HG03439 (cell line): Measurements from ENCODE around the gene SFXN4.
"Not testable (repeated sequence)": the region's sequence is repeated elsewhere in the genome, so short reads cannot be mapped to it uniquely, and the experiment has no call there.

ENCODE experiments used
- ATAC-seq: cut with Tn5 transposase; IDR thresholded peaks from one replicate; pipeline ENCODE4 v1.9.1; 2021; ENCODE audit warnings: mild to moderate bottlenecking, moderate library complexity; ENCODE audit not compliant: unreplicated experiment

Gene SFXN4

DNA sequence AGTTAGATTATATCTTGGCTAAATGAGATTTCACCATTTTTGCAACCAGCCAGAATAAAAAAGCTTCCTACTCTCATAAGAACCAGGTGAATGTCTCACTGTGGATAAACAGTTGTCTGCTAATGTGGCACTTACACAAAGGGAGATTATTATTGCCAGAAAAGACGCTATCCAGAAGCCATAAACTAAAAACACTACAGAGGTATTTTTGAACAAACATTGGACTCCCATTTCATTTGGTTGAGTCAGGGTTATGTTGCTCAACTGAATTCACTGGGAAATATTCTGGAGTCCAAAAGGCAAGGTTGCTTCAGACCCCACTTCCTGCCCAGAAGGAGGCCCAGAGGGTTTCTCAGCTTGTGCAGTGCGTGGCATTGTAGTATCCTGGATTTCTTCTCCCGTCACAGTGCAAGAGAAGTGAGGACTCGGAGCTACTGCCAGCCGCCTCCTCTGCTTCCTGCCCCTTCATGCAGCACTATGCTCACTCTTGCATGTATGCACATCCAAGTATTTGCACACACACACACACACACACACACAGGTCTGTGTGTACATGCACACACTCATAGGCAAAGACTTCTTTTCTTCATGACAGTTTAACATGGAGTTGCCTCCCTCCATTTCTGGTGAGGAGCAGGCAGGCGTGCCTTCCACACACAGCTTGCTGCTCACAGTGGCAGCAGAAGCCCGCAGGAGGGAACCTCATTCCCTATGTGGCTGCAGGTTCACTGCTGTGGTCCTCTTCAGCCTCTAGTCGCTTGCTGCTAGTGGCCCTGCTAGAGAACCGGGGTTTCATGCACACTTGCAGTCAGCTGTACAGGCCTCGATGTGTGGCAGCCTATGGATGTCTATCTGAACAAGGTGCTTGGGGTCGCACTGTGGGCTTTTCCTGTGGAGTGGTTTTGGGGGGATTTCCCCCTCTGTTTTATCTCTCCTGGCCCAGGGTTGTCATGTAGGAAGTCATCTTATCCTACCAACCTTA is 51.5 kb downstream of the SFXN4 start:
- ATAC-seq = no peak

DNA sequence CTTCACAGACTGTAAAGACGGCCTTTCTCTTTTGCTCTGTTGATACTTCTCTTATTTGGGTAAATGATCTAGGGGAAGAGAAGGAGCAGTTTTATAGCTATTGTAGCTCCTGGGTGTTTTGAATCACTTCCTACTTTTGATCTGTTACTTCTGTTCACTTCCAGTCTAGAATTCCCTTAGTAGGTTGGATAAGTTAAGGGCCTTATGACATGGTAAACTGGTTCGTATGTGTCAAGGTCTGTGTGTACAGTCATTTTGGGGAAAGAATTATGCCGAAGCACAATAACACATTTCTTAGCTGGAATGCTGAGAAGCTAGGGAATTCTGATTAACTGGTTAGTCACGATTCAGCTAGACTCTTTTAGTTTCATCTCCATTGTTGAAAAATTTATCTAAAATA is 53.5 kb downstream of the SFXN4 start:
- ATAC-seq = no peak

- not testable (repeated sequence) for ATAC-seq
Measured at GRCh38 chr10:119107771-119108170, 57.7 kb downstream of the SFXN4 start.

- not testable (repeated sequence) for ATAC-seq
Measured at GRCh38 chr10:119107106-119107505, 58.4 kb downstream of the SFXN4 start.

GRCh38 chr10:119105899-119106298 is 59.6 kb downstream of the SFXN4 start:
- ATAC-seq = not testable (repeated sequence)

DNA sequence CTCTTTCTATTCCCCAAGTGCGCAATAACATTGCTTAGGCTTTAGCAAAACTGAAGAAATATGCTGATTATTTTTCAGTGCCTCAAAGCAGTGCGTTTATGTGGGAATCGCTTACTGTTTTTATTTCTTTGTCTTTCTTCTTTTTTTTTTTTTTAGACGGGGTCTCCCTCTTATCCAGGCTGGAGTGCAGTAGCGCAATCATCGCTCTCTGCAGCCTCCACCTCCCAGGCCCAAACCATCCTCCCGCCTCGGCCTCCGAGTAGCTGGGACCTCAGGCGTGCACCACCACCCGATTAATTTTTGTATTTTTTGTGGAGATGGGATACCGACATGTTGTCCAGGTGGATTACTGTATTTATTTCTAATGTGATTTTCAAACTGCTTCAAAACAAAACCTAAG is 60.4 kb downstream of the SFXN4 start:
- no peak for ATAC-seq

DNA sequence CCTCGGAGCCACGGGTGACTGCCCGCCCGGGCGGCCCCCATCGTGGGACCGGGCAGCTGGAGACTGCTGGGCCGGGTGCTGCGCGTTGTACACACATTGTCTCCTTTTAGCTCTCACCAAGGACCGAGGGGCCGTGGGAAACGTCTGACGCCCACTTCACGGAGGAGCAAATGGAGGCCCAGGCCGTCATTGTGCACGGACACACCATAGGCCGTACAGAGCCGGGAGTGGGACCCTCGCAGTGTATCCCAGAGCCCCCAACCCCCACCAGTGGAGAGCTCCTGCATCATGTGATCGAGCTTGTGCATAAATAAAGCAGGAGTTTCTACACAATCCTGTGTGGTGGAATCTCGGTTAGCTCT is 60.9 kb downstream of the SFXN4 start:
- no peak for ATAC-seq

GRCh38 chr10:119103903-119104653 is 61.4 kb downstream of the SFXN4 start, which contains the start of gene DENND10:
Gene DENND10, plus strand, starts transcription at chr10:119104113. Its CDS starts 30 bp downstream, at chr10:119104143.
- ATAC-seq = peak; percentile 73

GRCh38 chr10:119103241-119103902 is 62.1 kb downstream of the SFXN4 start:
- no peak for ATAC-seq

DNA sequence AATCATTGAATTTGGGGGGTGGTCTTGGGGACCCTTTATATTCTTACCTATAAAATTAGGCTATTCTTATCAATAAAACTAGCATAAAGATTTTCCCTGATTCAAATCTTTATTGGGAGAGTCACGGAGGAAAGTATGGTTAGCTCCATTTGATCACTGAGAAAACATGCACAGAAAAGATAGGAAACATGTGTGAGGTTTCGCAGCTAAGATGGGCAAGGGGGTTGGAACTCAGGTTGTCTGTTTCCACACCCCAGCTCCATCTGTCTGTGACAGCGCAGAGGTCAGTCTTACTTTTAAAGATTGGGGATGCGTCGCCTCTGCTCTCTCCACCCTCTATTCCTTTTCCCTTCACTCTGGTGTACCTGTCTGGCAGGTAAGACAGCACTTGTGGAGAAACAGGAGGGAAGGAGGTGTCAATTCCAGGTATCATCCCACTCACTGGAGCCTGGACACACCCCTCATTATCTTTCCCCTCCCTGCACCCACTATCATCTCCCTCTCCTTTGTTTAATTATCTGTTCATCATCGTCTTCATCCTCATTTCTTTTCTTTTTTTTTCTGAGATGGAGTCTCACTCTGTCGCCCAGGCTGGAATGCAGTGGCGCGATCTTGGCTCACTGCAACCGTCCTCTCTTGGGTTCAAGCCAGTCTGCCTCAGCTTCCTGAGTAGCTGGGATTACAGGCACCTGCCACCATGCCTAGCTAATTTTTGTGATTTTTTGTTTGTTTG is 64.0 kb downstream of the SFXN4 start:
- no peak for ATAC-seq

DNA sequence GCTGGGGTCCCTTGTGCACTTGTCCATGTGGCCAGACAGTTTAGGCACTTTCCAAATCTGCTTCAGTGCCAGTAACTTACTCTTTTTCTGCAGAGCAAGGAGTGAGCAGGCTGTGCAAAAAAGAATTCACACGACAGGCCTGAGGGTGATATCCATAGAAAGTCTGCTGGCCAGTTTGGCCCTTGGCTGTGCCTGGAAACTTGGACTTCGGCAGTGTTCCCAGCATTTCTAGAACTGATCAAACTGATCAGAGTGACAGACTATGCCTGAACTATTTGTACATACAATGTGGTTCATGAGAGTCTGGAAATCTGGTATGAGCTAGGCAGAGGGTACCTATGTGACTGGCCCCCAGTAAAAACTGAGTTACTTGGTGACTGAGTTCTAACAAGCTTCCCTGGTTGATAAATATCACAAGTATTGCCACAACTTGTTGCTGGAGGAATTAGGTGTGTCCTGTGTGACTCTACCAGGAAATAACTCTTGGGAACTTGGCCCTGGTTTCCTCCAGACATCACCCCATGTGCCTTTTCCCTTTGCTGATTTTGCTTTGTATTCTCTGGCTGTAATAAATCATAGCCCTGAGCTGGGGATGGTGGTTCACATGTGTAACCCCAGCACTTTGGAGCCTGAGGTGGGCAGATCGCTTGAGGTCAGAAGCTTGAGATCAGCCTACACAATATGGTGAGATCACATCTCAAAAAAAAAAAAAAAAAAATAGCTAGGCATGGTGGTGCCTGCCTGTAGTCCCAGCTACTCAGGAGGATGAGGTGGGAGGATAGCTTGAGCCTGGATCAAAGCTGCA is 64.9 kb downstream of the SFXN4 start:
- ATAC-seq = no peak

GRCh38 chr10:119098576-119098975 is 66.9 kb downstream of the SFXN4 start:
- no peak for ATAC-seq

DNA sequence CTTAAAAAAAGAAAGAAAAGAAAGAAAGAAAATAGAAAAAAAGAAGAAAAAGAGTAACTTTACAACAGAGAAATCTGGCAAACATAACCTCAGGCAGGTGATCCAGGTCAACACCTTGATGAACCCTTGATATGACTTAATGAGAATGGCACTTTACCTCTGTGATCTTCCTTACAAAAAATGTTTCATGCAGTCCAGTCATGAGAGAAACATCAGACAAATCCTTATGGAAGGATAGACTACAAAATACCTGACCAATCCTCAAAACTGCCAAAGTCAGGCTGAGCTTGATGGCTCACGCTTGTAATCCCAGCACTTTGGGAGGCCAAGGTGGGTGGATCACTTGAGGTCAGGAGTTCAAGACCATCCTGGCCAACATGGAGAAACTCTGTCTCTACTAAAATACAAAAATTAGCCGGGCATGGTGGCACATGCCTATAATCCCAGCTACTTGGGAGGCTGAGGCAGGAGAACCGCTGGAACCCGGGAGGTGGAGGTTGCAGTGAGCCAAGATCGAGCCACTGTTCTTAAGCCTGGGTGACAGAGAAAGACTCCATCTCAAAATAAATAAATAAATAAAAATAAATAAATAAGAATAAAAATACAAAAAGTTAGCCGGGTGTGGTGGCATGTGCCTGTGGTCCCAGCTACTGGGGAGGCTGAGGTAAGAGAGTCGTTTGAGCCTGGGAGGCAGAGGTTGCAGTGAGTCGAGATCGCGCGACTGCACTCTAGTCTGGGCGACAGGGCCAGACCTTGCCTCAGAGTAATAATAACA is 68.7 kb downstream of the SFXN4 start:
- ATAC-seq = not testable (repeated sequence)

DNA sequence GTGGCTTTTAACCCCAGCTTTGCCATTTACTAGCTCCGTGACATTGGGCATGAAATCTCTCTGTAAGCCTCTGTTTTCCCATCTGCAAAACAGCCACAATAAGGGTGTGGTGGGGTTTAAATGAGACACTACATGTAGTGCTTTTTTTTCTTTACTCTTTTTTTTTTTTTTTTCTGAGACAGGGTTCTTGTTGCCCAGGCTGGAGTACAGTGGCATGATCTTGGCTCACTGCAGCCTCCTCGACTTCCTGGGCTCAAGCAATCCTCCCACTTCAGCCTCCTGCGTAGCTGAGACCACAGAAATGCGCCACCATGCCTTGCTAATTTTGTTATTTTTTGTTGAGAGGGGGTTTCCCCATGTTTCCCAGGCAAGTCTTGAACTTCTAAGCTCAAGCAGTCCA is 69.9 kb downstream of the SFXN4 start:
- ATAC-seq = no peak

GRCh38 chr10:119090968-119091367 is 74.5 kb downstream of the SFXN4 start:
- no peak for ATAC-seq
